ENCODE data around the gene CELA1.

The CELA1 gene

GRCh38 chr12:51374361-51374760, 27.9 kb upstream of the CELA1 start:
- DNase-seq = no peak

- no peak for DNase-seq
These were observed 26.7 kb upstream of the CELA1 start for GRCh38 chr12:51373187-51373586.

- DNase-seq = no peak
These were observed 25.5 kb upstream of the CELA1 start for GRCh38 chr12:51372021-51372420.

- DNase-seq = peak; percentile 22
These were observed 24.9 kb upstream of the CELA1 start for GRCh38 chr12:51371295-51371953.

- DNase-seq = no peak
These were observed 24.2 kb upstream of the CELA1 start for GRCh38 chr12:51370667-51371066.

GRCh38 chr12:51369581-51369980, 23.1 kb upstream of the CELA1 start:
- no peak for DNase-seq

- no peak for DNase-seq
These were observed 22.4 kb upstream of the CELA1 start for GRCh38 chr12:51368640-51369517.

GRCh38 chr12:51365276-51365675, 18.8 kb upstream of the CELA1 start:
- DNase-seq = no peak

- DNase-seq = no peak
These were observed 17.5 kb upstream of the CELA1 start for GRCh38 chr12:51364001-51364400.

- DNase-seq = no peak
These were observed 16.4 kb upstream of the CELA1 start for GRCh38 chr12:51362747-51363342.

GRCh38 chr12:51362307-51362706, 15.8 kb upstream of the CELA1 start:
- DNase-seq = no peak

- DNase-seq = no peak
These were observed 14.9 kb upstream of the CELA1 start for GRCh38 chr12:51361161-51362016.

- no peak for DNase-seq
These were observed 13.8 kb upstream of the CELA1 start for GRCh38 chr12:51360315-51360714.

GRCh38 chr12:51359851-51360250, 13.4 kb upstream of the CELA1 start:
- no peak for DNase-seq

GRCh38 chr12:51358496-51358895, 12.0 kb upstream of the CELA1 start:
- no peak for DNase-seq

GRCh38 chr12:51357374-51358047, 11.0 kb upstream of the CELA1 start:
- DNase-seq = no peak

GRCh38 chr12:51351913-51352532, 5.5 kb upstream of the CELA1 start:
- peak; percentile 35 for DNase-seq

GRCh38 chr12:51349026-51349425, 2.5 kb upstream of the CELA1 start:
- DNase-seq = no peak

- no peak for DNase-seq
These were observed 1.6 kb upstream of the CELA1 start for GRCh38 chr12:51348116-51348515.

- no peak for DNase-seq
These were observed 798 bp downstream of the CELA1 start for GRCh38 chr12:51345681-51346080.

- no peak for DNase-seq
These were observed 3.3 kb downstream of the CELA1 start for GRCh38 chr12:51343201-51343600.

- DNase-seq = no peak
These were observed 4.1 kb downstream of the CELA1 start for GRCh38 chr12:51342416-51342815.

All from NCI-H1092 treated with DMSO at 0.1 percent for 48 hours (cell line).